Skin epidermis (tissue), 12 donors: ENCODE measurements around the gene LBX2.
"Not testable (repeated sequence)": the region's sequence is repeated elsewhere in the genome, so short reads cannot be mapped to it uniquely, and the experiment has no call there.

ENCODE experiments used
- H3K27ac ChIP-seq, 21 experiments: fragments of 200-600 bp; sonication (generic) in 11 of 21; one replicate each; pipeline ENCODE4 v1.5.0; 2020; ENCODE audit warnings: mild to moderate bottlenecking in 3 of 21, inconsistent platforms in 2 of 21, moderate library complexity in 2 of 21
- H3K4me3 ChIP-seq, 7 experiments: fragments of 200-600 bp; sonication (generic) in 2 of 7; one replicate each; pipeline ENCODE4 v1.5.0; 2020; ENCODE audit warnings: inconsistent platforms in 2 of 7, mild to moderate bottlenecking in 2 of 7, moderate library complexity in 1 of 7

The LBX2 gene

GRCh38 chr2:74491648-74492544 is 7.5 kb downstream of the LBX2 start:
- Histone ChIP-seq H3K4me3 (no peak overlapping the region), H3K27ac (no peak overlapping the region)

GRCh38 chr2:74489906-74490305 is 9.5 kb downstream of the LBX2 start:
- H3K27ac ChIP-seq, result no peak overlapping the region

GRCh38 chr2:74488643-74489481 is 10.5 kb downstream of the LBX2 start:
- Histone ChIP-seq H3K4me3 (no peak overlapping the region), H3K27ac (no peak overlapping the region)

More at GRCh38 chr2:74489906-74490305, 9.5 kb downstream of the LBX2 start:
- no peak overlapping the region for H3K4me3 ChIP-seq

- H3K4me3 ChIP-seq, result no peak overlapping the region
- H3K27ac ChIP-seq, result no peak overlapping the region
These were observed 13.3 kb downstream of the LBX2 start for GRCh38 chr2:74486141-74486540.

- H3K27ac ChIP-seq, result peak overlapping the region in 13 of 21 experiments; percentile 12 to 96 (median 89)
- H3K4me3 ChIP-seq, result peak overlapping the region; percentile 72 to 96 (median 85)
These were observed 15.7 kb downstream of the LBX2 start for GRCh38 chr2:74483675-74484164.

GRCh38 chr2:74482801-74483674 is 16.4 kb downstream of the LBX2 start, which contains the start of the genes CCDC142 and TTC31:
CCDC142 (minus strand) TSS chr2:74482998; CDS start chr2:74482837, 161 bp downstream.
TTC31 (plus strand) TSS chr2:74483081; CDS start chr2:74483096, 15 bp downstream.
- Histone ChIP-seq H3K4me3 (peak within 1 kb of the TSS; percentile 72 to 96 (median 85)), H3K27ac (peak within 1 kb of the TSS; percentile 72 to 96 (median 87))

- peak overlapping the region; percentile 72 to 96 (median 87) for H3K27ac ChIP-seq
- H3K4me3 ChIP-seq, result peak overlapping the region; percentile 72 to 96 (median 85)
These were observed 17.2 kb downstream of the LBX2 start for GRCh38 chr2:74481961-74482800.

GRCh38 chr2:74481431-74481830 is 18.0 kb downstream of the LBX2 start:
- Histone ChIP-seq H3K27ac (peak overlapping the region in 12 of 21 experiments; percentile 76 to 96 (median 88)), H3K4me3 (peak overlapping the region; percentile 72 to 96 (median 85))

GRCh38 chr2:74474899-74475298 is 24.5 kb downstream of the LBX2 start:
- Histone ChIP-seq H3K27ac (no peak overlapping the region), H3K4me3 (no peak overlapping the region)

GRCh38 chr2:74474481-74474880 is 24.9 kb downstream of the LBX2 start:
- no peak overlapping the region for H3K4me3 ChIP-seq
- H3K27ac ChIP-seq, result no peak overlapping the region

GRCh38 chr2:74472945-74473258 is 26.5 kb downstream of the LBX2 start:
- Histone ChIP-seq H3K4me3 (peak overlapping the region; percentile 54 to 75 (median 67)), H3K27ac (peak overlapping the region; percentile 52 to 96 (median 89))

GRCh38 chr2:74472086-74472944 is 27.1 kb downstream of the LBX2 start, which contains the start of gene MRPL53:
MRPL53 (minus strand) TSS chr2:74472680; CDS start chr2:74472660, 20 bp downstream.
- peak within 1 kb of the TSS; percentile 54 to 75 (median 67) for H3K4me3 ChIP-seq

GRCh38 chr2:74471332-74472065 is 27.9 kb downstream of the LBX2 start:
- peak overlapping the region; percentile 47 to 96 (median 89) for H3K27ac ChIP-seq

More at GRCh38 chr2:74472086-74472944, 27.1 kb downstream of the LBX2 start, which contains the start of gene MRPL53:
- peak within 1 kb of the TSS; percentile 52 to 96 (median 89) for H3K27ac ChIP-seq

GRCh38 chr2:74470742-74471141 is 28.7 kb downstream of the LBX2 start:
- H3K4me3 ChIP-seq, H3K27ac ChIP-seq: not testable (repeated sequence)

More at GRCh38 chr2:74471332-74472065, 27.9 kb downstream of the LBX2 start:
- peak overlapping the region; percentile 54 to 75 (median 67) for H3K4me3 ChIP-seq

GRCh38 chr2:74464406-74464805 is 35.0 kb downstream of the LBX2 start:
- peak overlapping the region; percentile 69 to 95 (median 82) for H3K4me3 ChIP-seq
- H3K27ac ChIP-seq, result peak overlapping the region in 20 of 21 experiments; percentile 24 to 94 (median 89)

- no peak overlapping the region for H3K4me3 ChIP-seq
- no peak overlapping the region for H3K27ac ChIP-seq
These were observed 36.7 kb downstream of the LBX2 start for GRCh38 chr2:74462786-74463105.
